Measurements from ENCODE around the gene UGT1A4. TPM values are rescaled to one million over a fixed set of nuclear protein-coding genes. Genes with fewer than 3 reads are reported as not detected.

Gene UGT1A4
- total RNA-seq, 1 experiment from 2014 or later, result 0.12 TPM

GRCh38 chr2:233688341-233688740, 30.2 kb upstream of the UGT1A4 start:
- RAD21 ChIA-PET (ENCODE audit: low non-redundant PET in 1 of 2, low total read pairs in 2 of 2, uncharacterized antibody in 2 of 2, unreplicated experiment in 2 of 2), result no interaction called here
- Histone ChIP-seq H3K9me3 (ENCODE audit: control insufficient read depth in 1 of 2, insufficient read depth in 1 of 2, low read depth in 1 of 2, low read length in 2 of 2) (no peaks in the 10 kb centered on the region), H4K20me1 (ENCODE audit: insufficient read depth) (no peaks in the 10 kb centered on the region), H3K27ac (ENCODE audit: low read depth, low read length) (no peak overlapping the region), H3K4me3 (replicated peaks in 1 of 2; ENCODE audit: low read depth in 1 of 2, low read length in 2 of 2) (no peak overlapping the region), H3K4me2 (ENCODE audit: low read length) (no peak overlapping the region), H2AFZ (ENCODE audit: low read depth, low read length, poor library complexity, severe bottlenecking) (no peak overlapping the region), H3K4me1 (ENCODE audit: control insufficient read depth in 1 of 2, insufficient read depth in 2 of 2, low read length in 2 of 2) (no peaks in the 10 kb centered on the region), H3K36me3 (ENCODE audit: control insufficient read depth in 1 of 2, insufficient read depth in 2 of 2, low read length in 2 of 2) (no peaks in the 10 kb centered on the region), H3K79me2 (ENCODE audit: insufficient read depth, low read length) (no peaks in the 10 kb centered on the region), H3K9me2 (ENCODE audit: insufficient read depth) (no peaks in the 10 kb centered on the region), H3K27me3 (ENCODE audit: insufficient read depth, low read length) (no peaks in the 10 kb centered on the region), H3K9ac (ENCODE audit: low read length) (no peak overlapping the region)
- CTCF ChIA-PET, result interaction anchor here (1.4 kb wide), 1 partner anchor 23 kb away, joined by 5 read pairs; no protein-coding TSS in a partner anchor
- DNase-seq (ENCODE audit: low read depth, low spot score) (no peak), ATAC-seq (no peak)
- BruUV-seq (replicated peaks), result no TSS peak
- TF ChIP-seq REST (IDR thresholded peaks at IDR 0.05; ENCODE audit: low read depth), result no peak
- no peak for TF ChIP-seq EZH2 (IDR thresholded peaks at IDR 0.05)
- no peak for TF ChIP-seq POLR2A (IDR thresholded peaks at IDR 0.05; ENCODE audit: borderline replicate concordance, extremely low read depth, insufficient read depth, insufficient read length)
- no peak for TF ChIP-seq EGR1 (IDR thresholded peaks at IDR 0.05; ENCODE audit: low read depth)
- no peak for TF ChIP-seq ZFX (IDR thresholded peaks at IDR 0.05)
- TF ChIP-seq CBX3 (IDR thresholded peaks at IDR 0.05; ENCODE audit: low read depth), result no peak
- TF ChIP-seq ZNF274 (IDR thresholded peaks at IDR 0.05; ENCODE audit: low read depth, low read length), result no peak
- no peak for TF ChIP-seq SP1 (IDR thresholded peaks at IDR 0.05; ENCODE audit: low read depth)
- TF ChIP-seq RAD21 (IDR thresholded peaks at IDR 0.05; ENCODE audit: low read depth), result no peak
- no peak for TF ChIP-seq SIN3A (IDR thresholded peaks at IDR 0.05; ENCODE audit: low read depth)
- no peak for TF ChIP-seq ZBTB33 (IDR thresholded peaks at IDR 0.05; ENCODE audit: extremely low read depth, insufficient replicate concordance, low read length)
- no peak for TF ChIP-seq FOSL1 (IDR thresholded peaks at IDR 0.05; ENCODE audit: low read depth)
- TF ChIP-seq TCF7L2 (IDR thresholded peaks at IDR 0.05; ENCODE audit: borderline replicate concordance, extremely low read depth, insufficient read depth, insufficient read length), result no peak
- no peak for TF ChIP-seq ATF3 (IDR thresholded peaks at IDR 0.05)
- TF ChIP-seq CTCF (IDR thresholded peaks at IDR 0.05 in 2 of 3, conservative IDR thresholded peaks at IDR 0.05 in 1 of 3; ENCODE audit: borderline replicate concordance in 1 of 3, insufficient read depth in 1 of 3, low read depth in 2 of 3, low read length in 2 of 3), result no peak
- POLR2A ChIA-PET, result no interaction called here
- intact Hi-C loops (cut with micrococcal nuclease), result no loop called here

Data from HCT116 (cell line).